Neutrophil (primary cell): ENCODE data around the gene ABHD16B.

ENCODE experiments used
- H3K27ac ChIP-seq: fragments of 200-600 bp; sonication (generic); 2 replicates; pipeline ENCODE4 v1.5.1; 2016; ENCODE audit warnings: mild to moderate bottlenecking, moderate library complexity
- H3K27me3 ChIP-seq: fragments of 200-600 bp; sonication (generic); 2 replicates; pipeline ENCODE4 v1.6.0; 2016; ENCODE audit warnings: mild to moderate bottlenecking
- H3K36me3 ChIP-seq: fragments of 200-600 bp; sonication (generic); 2 replicates; pipeline ENCODE4 v1.5.1; 2017
- H3K4me1 ChIP-seq, 2 experiments: fragments of 200-600 bp in 1 of 2; sonication (generic) in 1 of 2; 1 replicate in 1 of 2; 2 replicates in 1 of 2; pipeline versions ENCODE4 v1.5.1 to v1.6.1; 2013 to 2016; ENCODE audit warnings: low read depth in 1 of 2, low read length in 1 of 2, mild to moderate bottlenecking in 1 of 2, moderate library complexity in 1 of 2; ENCODE audit not compliant: control insufficient read depth in 1 of 2, insufficient read depth in 1 of 2
- H3K4me3 ChIP-seq, 2 experiments: fragments of 200-600 bp in 1 of 2; sonication (generic) in 1 of 2; 1 replicate in 1 of 2; 2 replicates in 1 of 2; pipeline ENCODE4 v1.5.1; 2013 to 2016; ENCODE audit warnings: low read depth in 1 of 2, low read length in 1 of 2, mild to moderate bottlenecking in 1 of 2, moderate library complexity in 1 of 2
- H3K9me3 ChIP-seq: fragments of 200-600 bp; sonication (generic); 2 replicates; pipeline ENCODE4 v1.5.1; 2016
- CTCF ChIP-seq: fragments of 200-600 bp; sonication (generic); IDR thresholded peaks from 2 replicates; pipeline ENCODE4 v1.5.1; 2016; ENCODE audit warnings: antibody characterized with exemption

Gene ABHD16B

GRCh38 chr20:63828545-63828944 lies 32.8 kb upstream of the ABHD16B start:
- Histone ChIP-seq H3K27me3 (peaks cover 84% of the 10 kb centered on the region), H3K4me1 (peaks cover 17 to 19% of the 10 kb centered on the region in 2 experiments), H3K36me3 (no peaks in the 10 kb centered on the region), H3K9me3 (no peaks in the 10 kb centered on the region), H3K27ac (no peak overlapping the region), H3K4me3 (no peak overlapping the region)
- no peak for TF ChIP-seq CTCF

- Histone ChIP-seq H3K27me3 (peaks cover 84% of the 10 kb centered on the region), H3K27ac (no peak overlapping the region), H3K36me3 (no peaks in the 10 kb centered on the region), H3K4me1 (peaks cover 17 to 19% of the 10 kb centered on the region in 2 experiments), H3K4me3 (no peak overlapping the region), H3K9me3 (no peaks in the 10 kb centered on the region)
- TF ChIP-seq CTCF, result no peak
Observed at GRCh38 chr20:63828951-63829350, 32.3 kb upstream of the ABHD16B start.

GRCh38 chr20:63829603-63829944 lies 31.7 kb upstream of the ABHD16B start:
- H3K4me1 ChIP-seq, result peaks cover 17 to 19% of the 10 kb centered on the region in 2 experiments
- peak overlapping the region; percentile 46 to 49 for H3K4me3 ChIP-seq
- TF ChIP-seq CTCF, result no peak
- peaks cover 85% of the 10 kb centered on the region for H3K27me3 ChIP-seq
- H3K36me3 ChIP-seq, result no peaks in the 10 kb centered on the region
- H3K27ac ChIP-seq, result peak overlapping the region; percentile 33
- H3K9me3 ChIP-seq, result no peaks in the 10 kb centered on the region

GRCh38 chr20:63829945-63830835 lies 31.1 kb upstream of the ABHD16B start:
- Histone ChIP-seq H3K27ac (peak overlapping the region; percentile 33), H3K36me3 (no peaks in the 10 kb centered on the region), H3K4me3 (peak overlapping the region; percentile 46 to 49), H3K9me3 (no peaks in the 10 kb centered on the region), H3K4me1 (peaks cover 17 to 19% of the 10 kb centered on the region in 2 experiments), H3K27me3 (peaks cover 91% of the 10 kb centered on the region)
- TF ChIP-seq CTCF, result no peak

GRCh38 chr20:63830841-63831588 lies 30.3 kb upstream of the ABHD16B start, which contains the start of gene ZBTB46:
ZBTB46 (minus strand) TSS chr20:63831264; CDS start chr20:63790757, 40,507 bp downstream.
- peaks cover 17 to 19% of the 10 kb centered on the region in 2 experiments for H3K4me1 ChIP-seq
- peaks cover 88% of the 10 kb centered on the region for H3K27me3 ChIP-seq
- no peak for TF ChIP-seq CTCF
- H3K27ac ChIP-seq, result peak within 1 kb of the TSS; percentile 35
- H3K36me3 ChIP-seq, result no peaks in the 10 kb centered on the region
- peak within 1 kb of the TSS; percentile 63 to 72 for H3K4me3 ChIP-seq
- no peaks in the 10 kb centered on the region for H3K9me3 ChIP-seq
